Keratinocyte (primary cell): ENCODE results near the gene PIGO. TPM values are rescaled to one million over a fixed set of nuclear protein-coding genes. Genes with fewer than 3 reads are reported as not detected.

Experiments
- DNase-seq: peaks from one replicate; pipeline ENCODE4 v3.0.0-alpha.2; 2011; ENCODE audit warnings: low read depth, missing footprints, low spot score
- FAIRE-seq: peaks from 2 replicates; lab custom pipeline; 2011; peaks lifted over from hg19 to GRCh38; lab: Jason Lieb, UNC
- H2AFZ ChIP-seq: 2 replicates; pipeline ENCODE4 v1.6.0; 2012; ENCODE audit warnings: low read length, control low read depth, inconsistent platforms; ENCODE audit not compliant: control insufficient read depth
- H3K27ac ChIP-seq: 2 replicates; pipeline ENCODE4 v1.5.1; 2011; ENCODE audit warnings: low read length; ENCODE audit not compliant: control insufficient read depth, insufficient read depth
- H3K27me3 ChIP-seq: 3 replicates; pipeline ENCODE4 v1.6.0; 2011; ENCODE audit warnings: low read length; ENCODE audit not compliant: control insufficient read depth, insufficient read depth; ENCODE audit errors: extremely low read depth
- H3K36me3 ChIP-seq, 2 experiments: 2 replicates in 1 of 2; 3 replicates in 1 of 2; pipeline ENCODE4 v1.5.1; 2011; ENCODE audit warnings: low read length in 2 of 2, mild to moderate bottlenecking in 1 of 2; ENCODE audit not compliant: control insufficient read depth in 2 of 2, insufficient read depth in 2 of 2; ENCODE audit errors: extremely low read depth in 1 of 2
- H3K4me1 ChIP-seq: 3 replicates; pipeline ENCODE4 v1.5.1; 2011; ENCODE audit warnings: low read length; ENCODE audit not compliant: control insufficient read depth, insufficient read depth; ENCODE audit errors: extremely low read depth
- H3K4me2 ChIP-seq: 3 replicates; pipeline ENCODE4 v1.6.0; 2011; ENCODE audit warnings: low read depth, low read length; ENCODE audit not compliant: control insufficient read depth, insufficient read depth; ENCODE audit errors: extremely low read depth
- H3K4me3 ChIP-seq, 3 experiments: fragments of 200-600 bp in 1 of 3; sonication (generic) in 1 of 3; 2 replicates in 2 of 3; 3 replicates in 1 of 3; pipeline ENCODE4 v1.5.1; 2011 to 2016; ENCODE audit warnings: low read length in 3 of 3, mild to moderate bottlenecking in 3 of 3, control low read depth in 2 of 3, inconsistent platforms in 1 of 3, low read depth in 1 of 3, mixed read lengths in 1 of 3, mixed run types in 1 of 3, moderate library complexity in 1 of 3; ENCODE audit not compliant: control insufficient read depth in 2 of 3, insufficient read depth in 2 of 3; ENCODE audit errors: extremely low read depth in 1 of 3
- H3K79me2 ChIP-seq: 2 replicates; pipeline ENCODE4 v1.6.0; 2012; ENCODE audit warnings: low read length; ENCODE audit not compliant: control insufficient read depth, insufficient read depth
- H3K9ac ChIP-seq: 3 replicates; pipeline ENCODE4 v1.6.0; 2011; ENCODE audit warnings: low read length; ENCODE audit not compliant: control insufficient read depth, insufficient read depth; ENCODE audit errors: extremely low read depth
- H3K9me1 ChIP-seq: 3 replicates; pipeline ENCODE4 v1.6.0; 2011; ENCODE audit warnings: low read length; ENCODE audit not compliant: control insufficient read depth, insufficient read depth; ENCODE audit errors: extremely low read depth
- H3K9me3 ChIP-seq: 2 replicates; pipeline ENCODE4 v1.5.1; 2012; ENCODE audit warnings: low read depth, low read length; ENCODE audit not compliant: control insufficient read depth
- H4K20me1 ChIP-seq: 3 replicates; pipeline ENCODE4 v1.6.0; 2011; ENCODE audit warnings: low read length; ENCODE audit not compliant: control insufficient read depth, insufficient read depth; ENCODE audit errors: extremely low read depth
- CTCF ChIP-seq, 3 experiments: IDR thresholded peaks in 1 of 3; conservative IDR thresholded peaks in 1 of 3; optimal IDR thresholded peaks in 1 of 3; 2 replicates in 2 of 3; 3 replicates in 1 of 3; pipeline versions ENCODE3 to v1.5.1; 2011; ENCODE audit warnings: low read length in 3 of 3, mild to moderate bottlenecking in 3 of 3, moderate library complexity in 2 of 3, control low read depth in 1 of 3, inconsistent platforms in 1 of 3; ENCODE audit not compliant: insufficient read depth in 2 of 3; ENCODE audit errors: extremely low read depth in 1 of 3
- EZH2 ChIP-seq: IDR thresholded peaks from one replicate; pipeline ENCODE4 v1.6.1; 2012; ENCODE audit warnings: inconsistent platforms, mild to moderate bottlenecking, low read length, moderate library complexity
- dilution Hi-C: fragments of 300-500 bp; cut with MboI; formaldehyde crosslinking; loops from one replicate; pipeline ENCODE4 v1.7.0; 2020; ENCODE audit warnings: low sequenced_read_pairs; ENCODE audit not compliant: extremely low pct_ligation_motif_present
- polyA plus RNA-seq, 5 experiments: library from polyadenylated mRNA; depleted of rRNA in 3 of 5; stranded (reverse) in 3 of 5; stranded (forward) in 1 of 5; unstranded in 1 of 5; fragments of >200 nt; gene quantifications; 1 replicate in 1 of 5; 2 replicates in 3 of 5; 3 replicates in 1 of 5; pipeline versions ENCODE4 v1.2.1 to v1.2.3, GENCODE V29; 2011 to 2012; ENCODE audit warnings: missing spikeins in 2 of 5, low read depth in 1 of 5, low replicate concordance in 1 of 5

The PIGO gene
- polyA plus RNA-seq, 1 donor (not counting 4 experiments of a cell fraction or from before 2014, with no cell fraction given), result 18.6 TPM

DNA sequence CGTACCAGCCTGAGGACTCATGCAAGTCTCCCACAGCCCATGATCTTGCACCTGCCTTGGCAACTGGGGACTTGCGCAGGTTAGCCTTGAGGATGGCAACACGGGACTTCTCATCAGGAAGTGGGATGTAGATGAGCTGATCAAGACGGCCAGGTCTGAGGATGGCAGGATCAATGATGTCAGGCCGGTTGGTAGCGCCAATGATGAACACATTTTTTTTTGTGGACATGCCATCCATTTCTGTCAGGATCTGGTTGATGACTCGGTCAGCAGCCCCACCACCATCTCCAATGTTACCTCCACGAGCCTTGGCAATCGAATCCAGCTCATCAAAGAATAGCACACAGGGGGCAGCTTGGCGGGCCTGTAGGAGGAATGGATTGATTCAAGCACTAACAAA, 37.0 kb downstream of the PIGO start:
- no peak for DNase-seq
- TF ChIP-seq CTCF (optimal IDR thresholded peaks at IDR 0.05 in 1 of 3, IDR thresholded peaks at IDR 0.05 in 1 of 3, conservative IDR thresholded peaks at IDR 0.05 in 1 of 3; ENCODE audit: extremely low read depth in 1 of 3, insufficient read depth in 2 of 3, low read length in 3 of 3), result no peak
- TF ChIP-seq EZH2, result no peak
- peaks cover 3% of the 10 kb centered on the region for H4K20me1 ChIP-seq
- no peaks in the 10 kb centered on the region for H3K9me3 ChIP-seq
- H2AFZ ChIP-seq, result no peak overlapping the region
- peaks cover 63 to 69% of the 10 kb centered on the region in 2 experiments for H3K36me3 ChIP-seq
- no peak overlapping the region for H3K4me2 ChIP-seq
- H3K27ac ChIP-seq, result no peak overlapping the region
- no peaks in the 10 kb centered on the region for H3K9me1 ChIP-seq
- H3K9ac ChIP-seq, result no peak overlapping the region
- H3K27me3 ChIP-seq, result no peaks in the 10 kb centered on the region
- H3K4me1 ChIP-seq, result no peaks in the 10 kb centered on the region
- FAIRE-seq, result no peak
- dilution Hi-C loops, result no loop called here
- H3K79me2 ChIP-seq, result peaks cover 12% of the 10 kb centered on the region
- H3K4me3 ChIP-seq, result no peak overlapping the region

GRCh38 chr9:35057271-35057620, 39.1 kb downstream of the PIGO start:
- Histone ChIP-seq H3K9me3 (no peaks in the 10 kb centered on the region), H3K79me2 (peaks cover 5% of the 10 kb centered on the region), H3K9me1 (no peaks in the 10 kb centered on the region), H3K4me3 (no peak overlapping the region), H2AFZ (no peak overlapping the region), H3K36me3 (peaks cover 50 to 53% of the 10 kb centered on the region in 2 experiments), H4K20me1 (peaks cover 3% of the 10 kb centered on the region), H3K4me2 (no peak overlapping the region), H3K9ac (no peak overlapping the region), H3K27ac (no peak overlapping the region), H3K27me3 (no peaks in the 10 kb centered on the region), H3K4me1 (no peaks in the 10 kb centered on the region)
- dilution Hi-C loops, result no loop called here
- DNase-seq, result no peak
- TF ChIP-seq CTCF (optimal IDR thresholded peaks at IDR 0.05 in 1 of 3, IDR thresholded peaks at IDR 0.05 in 1 of 3, conservative IDR thresholded peaks at IDR 0.05 in 1 of 3; ENCODE audit: extremely low read depth in 1 of 3, insufficient read depth in 2 of 3, low read length in 3 of 3) (no peak), EZH2 (no peak)
- FAIRE-seq, result no peak
